Right atrium auricular region (tissue), 2 donors: ENCODE measurements around the gene TMIGD1. TPM values are rescaled to one million over a fixed set of nuclear protein-coding genes. Genes with fewer than 3 reads are reported as not detected.

Source experiments
- DNase-seq: peaks from one replicate; pipeline ENCODE4 v3.0.0-alpha.2; 2019; ENCODE audit warnings: low spot score
- H3K27ac ChIP-seq, 2 donors: fragments of 200-600 bp; sonication (generic); 1 replicate in 1 of 2; 2 replicates in 1 of 2; pipeline ENCODE4 v1.5.1; 2016 to 2019
- H3K27me3 ChIP-seq, 2 donors: fragments of 200-600 bp; sonication (generic); one replicate each; pipeline versions ENCODE4 v1.5.1 to v1.6.0; 2017 to 2019
- H3K36me3 ChIP-seq: fragments of 200-600 bp; sonication (generic); one replicate; pipeline ENCODE4 v1.5.1; 2016
- H3K4me1 ChIP-seq, 2 donors: fragments of 200-600 bp; sonication (generic); one replicate each; pipeline versions ENCODE4 v1.5.1 to v1.6.0; 2017 to 2019
- H3K4me3 ChIP-seq, 2 donors: fragments of 200-600 bp; sonication (generic); 1 replicate in 1 of 2; 2 replicates in 1 of 2; pipeline ENCODE4 v1.5.1; 2017 to 2019; ENCODE audit warnings: mild to moderate bottlenecking in 1 of 2, moderate library complexity in 1 of 2
- H3K9me3 ChIP-seq, 2 donors: fragments of 200-600 bp; sonication (generic); one replicate each; pipeline ENCODE4 v1.5.1; 2019
- CTCF ChIP-seq, 2 donors: fragments of 200-600 bp; sonication (generic); IDR thresholded peaks; one replicate each; pipeline ENCODE4 v1.5.1; 2019; ENCODE audit warnings: antibody characterized with exemption in 2 of 2
- total RNA-seq, 2 donors: library from RNA; depleted of rRNA; stranded (reverse); fragments of >200 nt; gene quantifications; one replicate each; pipeline ENCODE4 v1.1.0, GENCODE V29; 2016

Gene TMIGD1
- not detected for total RNA-seq

DNA sequence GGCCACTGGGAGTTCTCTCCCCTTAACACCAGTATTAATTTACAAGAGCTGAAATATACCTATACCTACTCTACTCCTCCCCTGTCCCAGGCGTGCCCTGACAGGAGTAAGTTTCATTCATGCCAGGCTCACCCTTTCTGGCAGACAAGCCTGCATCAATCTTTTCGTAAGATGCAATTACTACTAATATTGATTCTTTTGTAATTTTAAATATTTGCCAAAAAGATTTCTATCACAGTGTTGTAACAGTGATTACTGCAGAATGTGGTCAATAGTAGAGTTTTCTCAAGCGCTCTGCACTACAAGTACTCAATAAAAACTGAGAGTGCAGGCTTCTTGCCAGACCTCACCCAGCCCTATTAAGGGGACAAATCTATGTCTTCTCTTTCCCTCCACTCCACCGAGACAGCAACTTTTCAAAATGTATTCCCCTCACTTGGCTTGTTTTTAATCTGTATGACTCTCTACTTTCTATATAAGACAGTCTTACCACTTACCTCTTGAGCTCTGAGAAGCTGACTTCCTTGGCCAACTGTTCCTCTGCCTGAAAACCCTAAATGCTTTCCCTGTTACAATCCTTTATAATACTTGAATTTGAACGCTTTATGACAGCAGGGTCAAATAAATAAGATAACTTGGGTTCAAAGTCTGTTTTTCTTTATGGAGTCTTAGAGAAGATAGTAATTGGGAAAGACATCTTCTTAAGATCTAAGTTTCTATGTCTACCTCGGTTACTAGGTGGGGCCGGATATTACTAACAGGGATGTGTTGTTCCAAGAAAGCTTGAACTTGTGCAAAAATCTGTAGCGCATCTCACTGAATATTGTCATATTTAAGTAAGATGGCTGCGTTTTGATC, at the start of gene TMIGD1:
TMIGD1 (minus strand) TSS at position 555 of the 858 bp plus-strand sequence. CDS start 1,924 bp downstream, outside the sequence.
- H3K27me3 ChIP-seq = no peaks in the 10 kb centered on the region
- H3K9me3 ChIP-seq = no peaks in the 10 kb centered on the region
- no peaks in the 10 kb centered on the region for H3K4me1 ChIP-seq
- no peak within 1 kb of the TSS for H3K4me3 ChIP-seq
- no peak for TF ChIP-seq CTCF (IDR thresholded peaks at IDR 0.05)
- no peak within 1 kb of the TSS for H3K27ac ChIP-seq
- no peaks in the 10 kb centered on the region for H3K36me3 ChIP-seq
- DNase-seq = no peak

DNA sequence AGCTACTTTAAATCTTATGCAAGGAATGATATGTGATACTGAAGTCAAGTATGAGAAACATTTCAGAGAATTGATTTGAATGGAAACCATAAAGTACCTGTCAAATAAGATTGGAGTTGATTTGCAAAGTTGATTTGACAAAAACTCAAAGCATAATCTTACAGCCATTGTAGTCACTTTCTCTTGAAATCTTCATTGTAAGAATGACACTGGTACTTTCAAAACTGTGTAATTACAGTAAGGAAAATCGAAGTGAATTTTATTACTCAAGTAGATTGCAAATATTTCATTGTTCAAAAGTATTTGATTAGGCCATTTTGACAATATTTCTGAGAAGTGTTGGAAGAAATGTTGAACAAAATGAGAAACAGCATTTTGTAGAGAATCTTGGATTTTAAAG, 48.5 kb upstream of the TMIGD1 start:
- H3K27me3 ChIP-seq = no peaks in the 10 kb centered on the region
- H3K4me1 ChIP-seq = peaks cover 0 to 49% of the 10 kb centered on the region in 2 donors
- H3K4me3 ChIP-seq = no peak overlapping the region
- H3K27ac ChIP-seq = no peak overlapping the region
- DNase-seq = no peak
- no peak for TF ChIP-seq CTCF (IDR thresholded peaks at IDR 0.05)
- H3K9me3 ChIP-seq = no peaks in the 10 kb centered on the region
- H3K36me3 ChIP-seq = peaks cover 13% of the 10 kb centered on the region

DNA sequence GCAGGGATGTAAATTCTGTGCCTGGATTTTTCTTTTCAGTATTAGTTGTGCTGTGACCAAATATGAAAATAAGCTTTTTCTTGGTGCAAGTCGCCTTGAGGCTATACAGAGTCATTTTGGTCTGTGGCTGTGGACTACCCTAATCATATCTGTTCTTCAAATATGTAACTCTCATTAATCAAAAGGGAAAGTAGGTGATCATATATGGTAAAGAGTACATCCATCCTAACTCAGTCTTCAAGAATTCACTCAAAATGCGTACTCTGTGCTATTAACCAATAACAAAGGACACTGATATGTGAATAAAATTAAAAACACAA, 47.4 kb upstream of the TMIGD1 start:
- no peak for TF ChIP-seq CTCF (IDR thresholded peaks at IDR 0.05)
- Histone ChIP-seq H3K27ac (no peak overlapping the region), H3K9me3 (no peaks in the 10 kb centered on the region), H3K4me1 (peaks cover 0 to 59% of the 10 kb centered on the region in 2 donors), H3K27me3 (no peaks in the 10 kb centered on the region), H3K4me3 (peak overlapping the region in 1 of 2 donors; percentile 87), H3K36me3 (peaks cover 7% of the 10 kb centered on the region)
- DNase-seq = no peak

GRCh38 chr17:30380643-30381339, 46.9 kb upstream of the TMIGD1 start:
- Histone ChIP-seq H3K36me3 (peaks cover 2% of the 10 kb centered on the region), H3K4me3 (peak overlapping the region; percentile 84 to 87), H3K4me1 (peaks cover 0 to 59% of the 10 kb centered on the region in 2 donors), H3K27me3 (no peaks in the 10 kb centered on the region), H3K27ac (no peak overlapping the region), H3K9me3 (no peaks in the 10 kb centered on the region)
- DNase-seq = no peak
- no peak for TF ChIP-seq CTCF (IDR thresholded peaks at IDR 0.05)

- no peaks in the 10 kb centered on the region for H3K27me3 ChIP-seq
- TF ChIP-seq CTCF (IDR thresholded peaks at IDR 0.05) = no peak
- DNase-seq = no peak
- peak overlapping the region; percentile 84 to 87 for H3K4me3 ChIP-seq
- H3K4me1 ChIP-seq = peaks cover 0 to 59% of the 10 kb centered on the region in 2 donors
- H3K9me3 ChIP-seq = no peaks in the 10 kb centered on the region
- no peaks in the 10 kb centered on the region for H3K36me3 ChIP-seq
- H3K27ac ChIP-seq = peak overlapping the region; percentile 89 to 90
These were observed 46.1 kb upstream of the TMIGD1 start for GRCh38 chr17:30379903-30380381.
